Effector memory CD4-positive, alpha-beta T cell (primary cell): ENCODE data around the gene EPX.

Experiments
- DNase-seq, 3 donors: peaks; one replicate each; pipeline ENCODE4 v3.0.0-alpha.2; 2020
- H3K27ac ChIP-seq: 2 replicates; pipeline ENCODE4 v1.7.0; 2013; ENCODE audit warnings: mild to moderate bottlenecking, low read length, moderate library complexity; ENCODE audit not compliant: insufficient read depth, poor library complexity, severe bottlenecking
- H3K27me3 ChIP-seq: replicated peaks from 2 replicates; pipeline ENCODE4 v1.7.0; 2013; ENCODE audit warnings: mild to moderate bottlenecking, low read length; ENCODE audit not compliant: insufficient read depth, control insufficient read depth, poor library complexity, severe bottlenecking
- H3K36me3 ChIP-seq: 2 replicates; pipeline ENCODE4 v1.7.0; 2013; ENCODE audit warnings: mild to moderate bottlenecking, low read length, moderate library complexity; ENCODE audit not compliant: control insufficient read depth, insufficient read depth
- H3K4me1 ChIP-seq: 2 replicates; pipeline ENCODE4 v1.7.0; 2013; ENCODE audit warnings: low read length, mild to moderate bottlenecking; ENCODE audit not compliant: control insufficient read depth, insufficient read depth, poor library complexity, severe bottlenecking
- H3K4me3 ChIP-seq: 2 replicates; pipeline ENCODE4 v1.7.0; 2013; ENCODE audit warnings: low read length, low read depth, mild to moderate bottlenecking; ENCODE audit not compliant: insufficient read depth, poor library complexity, severe bottlenecking
- H3K9me3 ChIP-seq: 2 replicates; pipeline ENCODE4 v1.7.0; 2013; ENCODE audit warnings: mild to moderate bottlenecking, low read length, moderate library complexity; ENCODE audit not compliant: control insufficient read depth

EPX gene

GRCh38 chr17:58196610-58197009, 4.1 kb downstream of the EPX start:
- no peaks in the 10 kb centered on the region for H3K27me3 ChIP-seq
- no peaks in the 10 kb centered on the region for H3K4me1 ChIP-seq
- no peak overlapping the region for H3K4me3 ChIP-seq
- no peak for DNase-seq
- no peak overlapping the region for H3K27ac ChIP-seq
- H3K36me3 ChIP-seq = no peaks in the 10 kb centered on the region
- no peaks in the 10 kb centered on the region for H3K9me3 ChIP-seq

DNA sequence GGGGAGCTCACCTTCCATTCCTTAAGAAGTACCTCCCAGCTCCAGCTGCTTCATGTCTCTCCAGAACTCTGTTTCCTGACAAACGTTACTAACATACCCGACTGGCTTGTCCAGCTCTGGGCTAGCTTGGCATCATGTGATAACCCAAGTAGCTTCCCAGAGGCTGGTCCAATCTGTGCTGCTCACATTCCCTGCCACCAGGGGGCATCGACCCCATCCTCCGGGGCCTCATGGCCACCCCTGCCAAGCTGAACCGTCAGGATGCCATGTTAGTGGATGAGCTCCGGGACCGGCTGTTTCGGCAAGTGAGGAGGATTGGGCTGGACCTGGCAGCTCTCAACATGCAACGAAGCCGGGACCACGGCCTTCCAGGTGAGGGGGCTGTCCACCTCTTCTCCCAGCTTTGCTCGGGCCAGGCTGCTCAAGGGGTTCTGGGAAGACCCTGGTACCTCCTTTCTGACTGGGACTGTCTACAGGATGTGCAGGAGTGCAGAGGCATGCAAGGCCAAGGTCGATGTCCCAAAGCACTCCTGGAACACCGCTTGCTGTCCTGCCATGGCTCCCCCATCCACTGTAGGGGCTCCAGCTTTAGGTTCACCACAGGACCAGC, 7.6 kb downstream of the EPX start:
- H3K36me3 ChIP-seq = no peaks in the 10 kb centered on the region
- H3K4me1 ChIP-seq = no peaks in the 10 kb centered on the region
- H3K27ac ChIP-seq = no peak overlapping the region
- no peaks in the 10 kb centered on the region for H3K27me3 ChIP-seq
- DNase-seq = peak; percentile 9 to 23 (median 16)
- H3K4me3 ChIP-seq = no peak overlapping the region
- H3K9me3 ChIP-seq = no peaks in the 10 kb centered on the region

- Histone ChIP-seq H3K36me3 (peaks cover 11% of the 10 kb centered on the region), H3K27ac (no peak overlapping the region), H3K9me3 (no peaks in the 10 kb centered on the region), H3K4me3 (no peak overlapping the region), H3K27me3 (no peaks in the 10 kb centered on the region), H3K4me1 (no peaks in the 10 kb centered on the region)
- DNase-seq = no peak
Measured at GRCh38 chr17:58202859-58203258, 10.3 kb downstream of the EPX start.

GRCh38 chr17:58204796-58205195, 12.3 kb downstream of the EPX start:
- Histone ChIP-seq H3K27me3 (no peaks in the 10 kb centered on the region), H3K27ac (no peak overlapping the region), H3K36me3 (peaks cover 17% of the 10 kb centered on the region), H3K4me3 (no peak overlapping the region), H3K4me1 (no peaks in the 10 kb centered on the region), H3K9me3 (no peaks in the 10 kb centered on the region)
- DNase-seq = no peak

GRCh38 chr17:58205936-58206335, 13.4 kb downstream of the EPX start:
- Histone ChIP-seq H3K9me3 (no peaks in the 10 kb centered on the region), H3K27me3 (no peaks in the 10 kb centered on the region), H3K4me1 (no peaks in the 10 kb centered on the region), H3K27ac (no peak overlapping the region), H3K36me3 (peaks cover 25% of the 10 kb centered on the region), H3K4me3 (no peak overlapping the region)
- no peak for DNase-seq

- Histone ChIP-seq H3K4me1 (no peaks in the 10 kb centered on the region), H3K4me3 (no peak overlapping the region), H3K27me3 (no peaks in the 10 kb centered on the region), H3K27ac (no peak overlapping the region), H3K9me3 (no peaks in the 10 kb centered on the region), H3K36me3 (peaks cover 33% of the 10 kb centered on the region)
- no peak for DNase-seq
Measured at GRCh38 chr17:58207451-58207850, 14.9 kb downstream of the EPX start.

DNA sequence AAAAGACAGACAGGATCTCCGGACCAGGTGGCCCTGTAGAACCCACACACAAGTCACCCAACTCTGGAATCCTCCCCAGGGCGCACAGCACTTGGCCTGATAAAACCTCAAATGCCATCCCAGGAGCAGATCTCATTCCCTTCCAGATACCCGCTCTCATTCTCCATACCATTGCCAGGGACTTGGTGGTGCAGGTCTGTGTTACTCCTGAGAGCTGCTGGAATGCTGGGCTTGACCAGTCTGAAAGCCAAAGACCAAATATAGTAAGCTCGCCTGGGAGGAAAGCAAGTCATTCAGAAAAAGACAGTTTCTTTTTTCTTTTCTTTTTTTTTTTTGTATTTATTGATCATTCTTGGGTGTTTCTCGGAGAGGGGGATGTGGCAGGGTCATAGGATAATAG, 15.8 kb downstream of the EPX start:
- Histone ChIP-seq H3K27ac (no peak overlapping the region), H3K4me3 (no peak overlapping the region), H3K4me1 (no peaks in the 10 kb centered on the region), H3K9me3 (no peaks in the 10 kb centered on the region), H3K36me3 (peaks cover 40% of the 10 kb centered on the region), H3K27me3 (no peaks in the 10 kb centered on the region)
- no peak for DNase-seq

DNA sequence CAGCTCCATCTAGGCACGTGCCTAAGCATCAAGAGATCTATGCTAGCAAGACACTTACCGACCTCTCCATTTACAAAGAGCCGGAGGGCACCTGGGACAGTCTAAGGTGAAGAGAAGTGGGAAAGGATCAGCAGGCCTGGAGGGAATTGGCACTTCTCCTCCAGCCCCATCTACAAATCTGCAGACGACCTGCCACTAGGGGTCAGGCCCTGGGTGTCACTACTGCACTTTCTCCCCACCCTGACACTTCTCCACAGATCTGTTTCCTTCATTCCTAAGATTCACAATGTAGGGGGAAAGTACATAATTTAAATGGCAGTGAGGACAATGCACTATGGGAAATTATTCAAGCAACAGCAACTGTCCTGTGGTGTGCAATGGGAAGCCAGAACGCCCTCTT, 18.4 kb downstream of the EPX start:
- H3K27me3 ChIP-seq = no peaks in the 10 kb centered on the region
- H3K4me1 ChIP-seq = no peaks in the 10 kb centered on the region
- peaks cover 44% of the 10 kb centered on the region for H3K36me3 ChIP-seq
- no peak overlapping the region for H3K4me3 ChIP-seq
- H3K27ac ChIP-seq = no peak overlapping the region
- H3K9me3 ChIP-seq = no peaks in the 10 kb centered on the region
- DNase-seq = no peak

DNA sequence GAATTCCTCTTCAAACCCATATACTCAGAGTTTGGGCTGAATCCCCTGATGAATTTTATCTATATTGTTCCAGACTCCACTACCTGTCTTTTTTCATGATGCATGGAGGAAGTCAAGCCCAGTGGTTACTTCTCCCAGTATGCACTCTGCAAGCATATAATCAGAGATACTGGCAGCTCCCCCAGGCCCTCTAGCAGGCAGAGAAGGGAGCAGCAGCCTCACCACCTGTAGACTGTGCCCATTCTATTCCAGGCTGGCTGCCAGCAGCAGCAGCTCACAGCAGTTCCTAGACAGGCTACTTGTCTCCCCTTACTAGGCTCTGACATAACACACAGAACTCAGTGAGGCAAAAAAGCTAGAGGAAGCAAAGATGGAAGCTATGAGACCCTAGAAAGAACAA, 23.2 kb downstream of the EPX start:
- H3K27ac ChIP-seq = no peak overlapping the region
- H3K9me3 ChIP-seq = no peaks in the 10 kb centered on the region
- peaks cover 12% of the 10 kb centered on the region for H3K4me1 ChIP-seq
- H3K4me3 ChIP-seq = no peak overlapping the region
- H3K27me3 ChIP-seq = no peaks in the 10 kb centered on the region
- peaks cover 21% of the 10 kb centered on the region for H3K36me3 ChIP-seq
- no peak for DNase-seq

- Histone ChIP-seq H3K36me3 (peaks cover 10% of the 10 kb centered on the region), H3K9me3 (no peaks in the 10 kb centered on the region), H3K4me1 (peaks cover 12% of the 10 kb centered on the region), H3K27me3 (no peaks in the 10 kb centered on the region), H3K4me3 (no peak overlapping the region), H3K27ac (no peak overlapping the region)
- no peak for DNase-seq
Measured at GRCh38 chr17:58217766-58218165, 25.2 kb downstream of the EPX start.
